Upper lobe of right lung (tissue), 1 donor: Measurements from ENCODE around the gene RNF146. TPM values are rescaled to one million over a fixed set of nuclear protein-coding genes. Genes with fewer than 3 reads are reported as not detected.

Source experiments
- ATAC-seq: fragments of 200-7000 bp; cut with Tn5 transposase; one replicate; pipeline ENCODE4 v1.9.1; 2020; ENCODE audit warnings: mild to moderate bottlenecking, moderate library complexity
- DNase-seq: peaks from one replicate; pipeline ENCODE4 v3.0.0-alpha.2; 2020
- H3K27ac ChIP-seq: fragments of 200-600 bp; one replicate; pipeline ENCODE4 v1.8.0; 2022
- H3K27me3 ChIP-seq: fragments of 200-600 bp; one replicate; pipeline ENCODE4 v1.8.0; 2022; ENCODE audit warnings: mild to moderate bottlenecking
- H3K36me3 ChIP-seq: fragments of 200-600 bp; one replicate; pipeline ENCODE4 v1.8.0; 2022
- H3K4me1 ChIP-seq: fragments of 200-600 bp; one replicate; pipeline ENCODE4 v1.8.0; 2022
- H3K4me3 ChIP-seq: fragments of 200-600 bp; one replicate; pipeline ENCODE4 v1.8.0; 2022; ENCODE audit warnings: mild to moderate bottlenecking
- H3K9me3 ChIP-seq: fragments of 200-600 bp; one replicate; pipeline ENCODE4 v1.8.0; 2022
- CTCF ChIP-seq: fragments of 200-600 bp; IDR thresholded peaks from one replicate; pipeline ENCODE4 v1.8.0; 2022; ENCODE audit warnings: antibody characterized with exemption
- intact Hi-C: fragments of 100-400 bp; cut with DNase I; formaldehyde crosslinking; loops from one replicate; pipeline ENCODE4 v1.11.0; 2022
- total RNA-seq: library from RNA; stranded (reverse); fragmentation: NEBNext Ultra II Directional; extraction: Animal tissue kit (Norgen Biotek cat#: 25700); gene quantifications from one replicate; pipeline ENCODE4 v1.2.1, GENCODE V29; 2021
- donor health status: DM: no; HTN: yes; CAD: no; lungs with severe emphysema.

RNF146 gene
- total RNA-seq, 1 donor from 2014 or later: 54.6 TPM

- intact Hi-C loops: no loop called here
Observed at GRCh38 chr6:127243501-127243900, 23.2 kb upstream of the RNF146 start.

GRCh38 chr6:127247114-127248096 lies 19.3 kb upstream of the RNF146 start:
- ATAC-seq (no peak), DNase-seq (no peak)
- no peak overlapping the region for H3K27ac ChIP-seq

More at GRCh38 chr6:127243501-127243900, 23.2 kb upstream of the RNF146 start:
- DNase-seq: no peak
- Histone ChIP-seq H3K27ac (no peak overlapping the region), H3K9me3 (no peaks in the 10 kb centered on the region), H3K27me3 (no peaks in the 10 kb centered on the region), H3K36me3 (no peaks in the 10 kb centered on the region), H3K4me1 (no peaks in the 10 kb centered on the region), H3K4me3 (no peak overlapping the region)
- TF ChIP-seq CTCF: no peak
- ATAC-seq: no peak

GRCh38 chr6:127249621-127250020 lies 17.0 kb upstream of the RNF146 start:
- ATAC-seq: no peak
- no peak for TF ChIP-seq CTCF
- intact Hi-C loops: no loop called here

More at GRCh38 chr6:127247114-127248096, 19.3 kb upstream of the RNF146 start:
- intact Hi-C loops: no loop called here
- H3K9me3 ChIP-seq: no peaks in the 10 kb centered on the region
- H3K36me3 ChIP-seq: no peaks in the 10 kb centered on the region
- no peak for TF ChIP-seq CTCF
- H3K4me1 ChIP-seq: no peaks in the 10 kb centered on the region
- H3K27me3 ChIP-seq: no peaks in the 10 kb centered on the region
- no peak overlapping the region for H3K4me3 ChIP-seq

GRCh38 chr6:127255286-127255685 lies 11.4 kb upstream of the RNF146 start:
- H3K9me3 ChIP-seq: no peaks in the 10 kb centered on the region
- TF ChIP-seq CTCF: no peak
- ATAC-seq (no peak), DNase-seq (no peak)
- no peaks in the 10 kb centered on the region for H3K36me3 ChIP-seq
- H3K4me1 ChIP-seq: no peaks in the 10 kb centered on the region
- no peak overlapping the region for H3K27ac ChIP-seq
- intact Hi-C loops: no loop called here
- H3K4me3 ChIP-seq: no peak overlapping the region
- no peaks in the 10 kb centered on the region for H3K27me3 ChIP-seq

More at GRCh38 chr6:127249621-127250020, 17.0 kb upstream of the RNF146 start:
- Histone ChIP-seq H3K4me3 (no peak overlapping the region), H3K27ac (no peak overlapping the region), H3K9me3 (no peaks in the 10 kb centered on the region), H3K4me1 (no peaks in the 10 kb centered on the region), H3K27me3 (no peaks in the 10 kb centered on the region), H3K36me3 (no peaks in the 10 kb centered on the region)
- no peak for DNase-seq

- no peak for TF ChIP-seq CTCF
- Histone ChIP-seq H3K27ac (no peak overlapping the region), H3K4me3 (no peak overlapping the region), H3K27me3 (no peaks in the 10 kb centered on the region), H3K9me3 (no peaks in the 10 kb centered on the region), H3K36me3 (no peaks in the 10 kb centered on the region), H3K4me1 (peaks cover 5% of the 10 kb centered on the region)
- intact Hi-C loops: no loop called here
- DNase-seq: no peak
- ATAC-seq: no peak
Observed at GRCh38 chr6:127262896-127263295, 3.8 kb upstream of the RNF146 start.
